ENCODE results near the gene CENPP. TPM values are rescaled to one million over a fixed set of nuclear protein-coding genes. Genes with fewer than 3 reads are reported as not detected.

CENPP gene
- total RNA-seq, 1 donor from 2014 or later: 1.9 TPM

DNA sequence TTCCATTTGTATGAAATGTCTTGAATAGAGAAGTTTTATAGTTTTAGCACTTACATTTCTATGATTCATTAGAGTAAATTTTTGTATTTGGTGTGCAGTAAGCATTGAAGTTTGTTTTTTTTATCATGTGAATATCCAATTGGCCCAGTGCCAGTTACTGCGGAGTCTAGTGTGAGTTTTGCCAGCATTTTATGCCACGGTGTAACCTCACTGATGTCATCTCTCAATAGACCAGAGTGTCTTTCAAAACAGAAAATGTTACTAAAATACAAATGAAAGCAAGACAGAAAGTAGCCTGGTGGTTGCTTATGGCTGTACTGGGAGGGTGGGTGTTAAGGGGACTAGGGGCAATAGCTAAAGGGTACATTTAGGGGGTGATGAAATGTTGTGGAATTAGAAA is 281.3 kb downstream of the CENPP start:
- Histone ChIP-seq H3K27me3 (ENCODE audit: insufficient read depth, low read length) (no peaks in the 10 kb centered on the region), H3K4me1 (ENCODE audit: insufficient read depth, low read length) (peaks cover 16% of the 10 kb centered on the region), H3K9me3 (ENCODE audit: insufficient read depth, low read depth, low read length) (no peaks in the 10 kb centered on the region), H3K4me3 (ENCODE audit: insufficient read depth, low read depth, low read length) (no peak overlapping the region), H4K20me1 (ENCODE audit: insufficient read depth, low read length) (no peaks in the 10 kb centered on the region), H2AFZ (ENCODE audit: low read depth, low read length) (no peak overlapping the region), H3K27ac (ENCODE audit: low read depth, low read length) (no peak overlapping the region), H3K4me2 (ENCODE audit: low read length) (peak overlapping the region; percentile 43), H3K36me3 (ENCODE audit: insufficient read depth, low read length) (peaks cover 4% of the 10 kb centered on the region), H3K79me2 (ENCODE audit: insufficient read depth, low read length) (no peaks in the 10 kb centered on the region), H3K9ac (ENCODE audit: low read length) (no peak overlapping the region)
- peak; percentile 70 for DNase-seq (ENCODE audit: low read depth)
- H3K9me3 Mint-ChIP-seq (ENCODE audit: unreplicated experiment): peaks cover 6% of the 10 kb centered on the region
- no peak overlapping the region for H3K27ac Mint-ChIP-seq (ENCODE audit: unreplicated experiment)
- TF ChIP-seq, protein P1, sequence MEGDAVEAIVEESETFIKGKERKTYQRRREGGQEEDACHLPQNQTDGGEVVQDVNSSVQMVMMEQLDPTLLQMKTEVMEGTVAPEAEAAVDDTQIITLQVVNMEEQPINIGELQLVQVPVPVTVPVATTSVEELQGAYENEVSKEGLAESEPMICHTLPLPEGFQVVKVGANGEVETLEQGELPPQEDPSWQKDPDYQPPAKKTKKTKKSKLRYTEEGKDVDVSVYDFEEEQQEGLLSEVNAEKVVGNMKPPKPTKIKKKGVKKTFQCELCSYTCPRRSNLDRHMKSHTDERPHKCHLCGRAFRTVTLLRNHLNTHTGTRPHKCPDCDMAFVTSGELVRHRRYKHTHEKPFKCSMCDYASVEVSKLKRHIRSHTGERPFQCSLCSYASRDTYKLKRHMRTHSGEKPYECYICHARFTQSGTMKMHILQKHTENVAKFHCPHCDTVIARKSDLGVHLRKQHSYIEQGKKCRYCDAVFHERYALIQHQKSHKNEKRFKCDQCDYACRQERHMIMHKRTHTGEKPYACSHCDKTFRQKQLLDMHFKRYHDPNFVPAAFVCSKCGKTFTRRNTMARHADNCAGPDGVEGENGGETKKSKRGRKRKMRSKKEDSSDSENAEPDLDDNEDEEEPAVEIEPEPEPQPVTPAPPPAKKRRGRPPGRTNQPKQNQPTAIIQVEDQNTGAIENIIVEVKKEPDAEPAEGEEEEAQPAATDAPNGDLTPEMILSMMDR (IDR thresholded peaks at IDR 0.05; ENCODE audit: insufficient read depth, low read depth, low read length): no peak
- TF ChIP-seq EZH2 (IDR thresholded peaks at IDR 0.05; ENCODE audit: insufficient read depth, low read length): no peak
- FAIRE-seq: no peak
- H3K4me1 Mint-ChIP-seq (ENCODE audit: low read depth, unreplicated experiment): peaks cover 5% of the 10 kb centered on the region
- H3K27me3 Mint-ChIP-seq (ENCODE audit: low read depth, unreplicated experiment): no peaks in the 10 kb centered on the region
- H3K4me3 Mint-ChIP-seq (ENCODE audit: unreplicated experiment): no peak overlapping the region
- H3K36me3 Mint-ChIP-seq (ENCODE audit: low read depth, unreplicated experiment): peaks cover 18% of the 10 kb centered on the region

GRCh38 chr9:92607773-92608172 is 282.0 kb downstream of the CENPP start:
- no peak overlapping the region for H2AFZ ChIP-seq (ENCODE audit: low read depth, low read length)
- H3K9ac ChIP-seq (ENCODE audit: low read length): no peak overlapping the region
- peak overlapping the region; percentile 43 for H3K4me2 ChIP-seq (ENCODE audit: low read length)
- DNase-seq (ENCODE audit: low read depth) (peak; percentile 87), FAIRE-seq (no peak)
- no peaks in the 10 kb centered on the region for H3K9me3 ChIP-seq (ENCODE audit: insufficient read depth, low read depth, low read length)
- Mint-ChIP-seq H3K4me3 (ENCODE audit: unreplicated experiment) (no peak overlapping the region), H3K9me3 (ENCODE audit: unreplicated experiment) (peaks cover 6% of the 10 kb centered on the region), H3K4me1 (ENCODE audit: low read depth, unreplicated experiment) (peaks cover 5% of the 10 kb centered on the region), H3K36me3 (ENCODE audit: low read depth, unreplicated experiment) (peaks cover 20% of the 10 kb centered on the region), H3K27ac (ENCODE audit: unreplicated experiment) (no peak overlapping the region), H3K27me3 (ENCODE audit: low read depth, unreplicated experiment) (no peaks in the 10 kb centered on the region)
- no peaks in the 10 kb centered on the region for H4K20me1 ChIP-seq (ENCODE audit: insufficient read depth, low read length)
- H3K36me3 ChIP-seq (ENCODE audit: insufficient read depth, low read length): peaks cover 6% of the 10 kb centered on the region
- H3K27ac ChIP-seq (ENCODE audit: low read depth, low read length): peak overlapping the region; percentile 3
- H3K4me1 ChIP-seq (ENCODE audit: insufficient read depth, low read length): peaks cover 16% of the 10 kb centered on the region
- no peak for TF ChIP-seq EZH2 (IDR thresholded peaks at IDR 0.05; ENCODE audit: insufficient read depth, low read length)
- TF ChIP-seq, protein P1 (IDR thresholded peaks at IDR 0.05; ENCODE audit: insufficient read depth, low read depth, low read length): no peak
- no peaks in the 10 kb centered on the region for H3K79me2 ChIP-seq (ENCODE audit: insufficient read depth, low read length)
- H3K27me3 ChIP-seq (ENCODE audit: insufficient read depth, low read length): no peaks in the 10 kb centered on the region
- H3K4me3 ChIP-seq (ENCODE audit: insufficient read depth, low read depth, low read length): no peak overlapping the region

DNA sequence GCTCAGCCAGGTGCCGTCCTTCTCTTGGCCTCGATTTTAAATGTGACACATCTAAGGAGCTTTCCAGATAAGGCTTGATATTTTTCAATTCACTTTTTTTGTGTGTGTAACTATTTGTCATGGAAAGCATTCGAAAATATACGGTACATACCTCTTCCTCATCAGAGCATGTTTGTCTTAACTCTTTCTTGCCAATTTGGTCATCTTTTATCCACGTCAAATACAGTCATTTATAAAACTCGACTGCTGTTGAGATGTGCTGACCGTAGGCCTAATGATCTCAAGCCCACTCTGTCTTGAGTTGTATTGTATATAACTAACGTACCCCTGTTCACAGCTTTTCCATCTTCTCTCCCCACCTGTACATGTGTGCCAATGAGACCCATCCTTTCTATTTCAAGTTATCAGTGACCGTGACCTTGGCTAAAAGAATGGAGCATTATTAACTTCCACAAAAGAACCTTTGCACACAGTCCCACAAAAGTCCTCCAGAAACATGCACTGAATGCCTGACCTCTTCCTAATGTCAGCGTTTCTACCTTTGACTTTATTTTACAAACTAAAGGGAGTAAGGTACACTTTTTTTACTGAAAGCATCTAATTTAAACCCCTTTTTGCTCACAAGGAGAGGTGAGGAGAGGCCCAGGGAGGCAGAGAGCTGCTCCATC is 282.6 kb downstream of the CENPP start:
- H4K20me1 ChIP-seq (ENCODE audit: insufficient read depth, low read length): no peaks in the 10 kb centered on the region
- H3K36me3 Mint-ChIP-seq (ENCODE audit: low read depth, unreplicated experiment): peaks cover 20% of the 10 kb centered on the region
- no peak overlapping the region for H3K4me3 ChIP-seq (ENCODE audit: insufficient read depth, low read depth, low read length)
- peaks cover 10% of the 10 kb centered on the region for H3K36me3 ChIP-seq (ENCODE audit: insufficient read depth, low read length)
- no peaks in the 10 kb centered on the region for H3K27me3 Mint-ChIP-seq (ENCODE audit: low read depth, unreplicated experiment)
- peaks cover 16% of the 10 kb centered on the region for H3K4me1 ChIP-seq (ENCODE audit: insufficient read depth, low read length)
- DNase-seq (ENCODE audit: low read depth) (peak; percentile 66), FAIRE-seq (no peak)
- H3K27ac ChIP-seq (ENCODE audit: low read depth, low read length): no peak overlapping the region
- no peak overlapping the region for H3K4me3 Mint-ChIP-seq (ENCODE audit: unreplicated experiment)
- TF ChIP-seq, protein P1 (IDR thresholded peaks at IDR 0.05; ENCODE audit: insufficient read depth, low read depth, low read length): no peak
- TF ChIP-seq EZH2 (IDR thresholded peaks at IDR 0.05; ENCODE audit: insufficient read depth, low read length): no peak
- H2AFZ ChIP-seq (ENCODE audit: low read depth, low read length): no peak overlapping the region
- peaks cover 5% of the 10 kb centered on the region for H3K4me1 Mint-ChIP-seq (ENCODE audit: low read depth, unreplicated experiment)
- peak overlapping the region; percentile 43 for H3K4me2 ChIP-seq (ENCODE audit: low read length)
- H3K9me3 ChIP-seq (ENCODE audit: insufficient read depth, low read depth, low read length): no peaks in the 10 kb centered on the region
- no peak overlapping the region for H3K9ac ChIP-seq (ENCODE audit: low read length)
- H3K27ac Mint-ChIP-seq (ENCODE audit: unreplicated experiment): no peak overlapping the region
- no peaks in the 10 kb centered on the region for H3K79me2 ChIP-seq (ENCODE audit: insufficient read depth, low read length)
- H3K27me3 ChIP-seq (ENCODE audit: insufficient read depth, low read length): no peaks in the 10 kb centered on the region
- peaks cover 6% of the 10 kb centered on the region for H3K9me3 Mint-ChIP-seq (ENCODE audit: unreplicated experiment)

Measured in astrocyte (in vitro differentiated cells and primary cell).